ENCODE measurements around the gene PSAT1. TPM values are rescaled to one million over a fixed set of nuclear protein-coding genes. Genes with fewer than 3 reads are reported as not detected.

PSAT1 gene
- total RNA-seq, 1 donor from 2014 or later: 46.1 TPM

GRCh38 chr9:78314953-78315870 is 18.3 kb downstream of the PSAT1 start:
- H3K4me3 ChIP-seq (ENCODE audit: low read depth, low read length): no peak overlapping the region
- TF ChIP-seq CTCF (conservative IDR thresholded peaks at IDR 0.05; ENCODE audit: low read depth, low read length): no peak
- no peak for DNase-seq (ENCODE audit: low read depth)

GRCh38 chr9:78316166-78316892 is 19.4 kb downstream of the PSAT1 start:
- DNase-seq (ENCODE audit: low read depth): no peak

GRCh38 chr9:78319197-78320029 is 22.5 kb downstream of the PSAT1 start:
- H3K4me3 ChIP-seq (ENCODE audit: low read depth, low read length): no peak overlapping the region
- no peak for DNase-seq (ENCODE audit: low read depth)
- no peak for TF ChIP-seq CTCF (conservative IDR thresholded peaks at IDR 0.05; ENCODE audit: low read depth, low read length)

More at GRCh38 chr9:78316166-78316892, 19.4 kb downstream of the PSAT1 start:
- TF ChIP-seq CTCF (conservative IDR thresholded peaks at IDR 0.05; ENCODE audit: low read depth, low read length): no peak
- no peak overlapping the region for H3K4me3 ChIP-seq (ENCODE audit: low read depth, low read length)

GRCh38 chr9:78320030-78320693 is 23.2 kb downstream of the PSAT1 start:
- TF ChIP-seq CTCF (conservative IDR thresholded peaks at IDR 0.05; ENCODE audit: low read depth, low read length): no peak
- DNase-seq (ENCODE audit: low read depth): no peak
- H3K4me3 ChIP-seq (ENCODE audit: low read depth, low read length): no peak overlapping the region

GRCh38 chr9:78320875-78321496 is 24.1 kb downstream of the PSAT1 start:
- TF ChIP-seq CTCF (conservative IDR thresholded peaks at IDR 0.05; ENCODE audit: low read depth, low read length): no peak
- DNase-seq (ENCODE audit: low read depth): no peak
- H3K4me3 ChIP-seq (ENCODE audit: low read depth, low read length): no peak overlapping the region

GRCh38 chr9:78321505-78321904 is 24.6 kb downstream of the PSAT1 start:
- no peak overlapping the region for H3K4me3 ChIP-seq (ENCODE audit: low read depth, low read length)
- no peak for DNase-seq (ENCODE audit: low read depth)
- no peak for TF ChIP-seq CTCF (conservative IDR thresholded peaks at IDR 0.05; ENCODE audit: low read depth, low read length)

Data from epithelial cell of proximal tubule (primary cell).